Stimulated activated CD4-positive, alpha-beta T cell treated with anti-CD3 and anti-CD28 coated beads, Interleukin-2, amount 100 ng/mL, for 4 hours (primary cell): Measurements from ENCODE around the gene CFAP53.

Experiments
- DNase-seq: peaks from one replicate; pipeline ENCODE4 v3.0.0-alpha.2; 2020; ENCODE audit warnings: low read depth

The CFAP53 gene

DNA sequence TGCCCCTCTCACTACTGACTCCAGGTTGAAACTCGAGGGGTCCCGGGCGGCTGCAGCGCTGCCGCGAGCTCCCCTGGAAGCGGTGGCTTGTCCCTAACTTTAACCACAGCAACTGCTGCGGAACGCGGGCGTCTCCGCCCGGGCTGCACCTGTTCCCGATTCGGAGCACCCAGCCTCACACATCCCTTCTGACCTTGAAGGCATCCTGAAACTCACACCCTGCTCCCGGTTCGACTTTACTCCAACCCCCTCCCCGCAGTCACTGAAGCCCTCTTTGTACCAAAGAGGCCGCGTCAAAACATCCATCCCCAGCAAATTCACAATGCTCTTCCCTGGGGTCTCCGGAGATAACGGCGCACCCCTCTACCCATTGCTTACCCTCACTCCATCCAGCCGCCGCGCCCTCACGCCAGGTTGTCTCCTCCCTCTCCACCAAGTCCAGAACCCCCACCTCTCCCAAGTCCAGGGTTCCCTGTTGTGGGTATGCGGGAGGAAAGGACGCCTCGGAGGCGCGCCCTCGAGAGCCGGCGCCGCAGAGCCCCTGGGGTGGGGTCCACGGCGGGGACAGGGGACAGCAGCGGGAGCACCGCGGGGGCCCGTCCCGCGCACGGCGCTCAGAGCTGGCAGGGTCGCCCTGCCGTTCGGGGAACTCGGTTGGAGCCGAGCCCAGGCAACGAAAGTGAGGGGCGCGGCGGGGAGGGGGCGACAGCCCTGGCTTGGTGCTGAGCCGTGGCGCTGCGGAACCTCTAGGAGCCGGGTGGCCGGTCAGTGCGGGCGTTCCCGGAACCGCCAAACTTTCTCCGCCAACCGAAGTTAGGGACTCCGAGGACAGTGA lies 72.3 kb downstream of the CFAP53 start:
- no peak for DNase-seq

- no peak for DNase-seq
Observed at GRCh38 chr18:50192995-50193795, 73.1 kb downstream of the CFAP53 start.

DNA sequence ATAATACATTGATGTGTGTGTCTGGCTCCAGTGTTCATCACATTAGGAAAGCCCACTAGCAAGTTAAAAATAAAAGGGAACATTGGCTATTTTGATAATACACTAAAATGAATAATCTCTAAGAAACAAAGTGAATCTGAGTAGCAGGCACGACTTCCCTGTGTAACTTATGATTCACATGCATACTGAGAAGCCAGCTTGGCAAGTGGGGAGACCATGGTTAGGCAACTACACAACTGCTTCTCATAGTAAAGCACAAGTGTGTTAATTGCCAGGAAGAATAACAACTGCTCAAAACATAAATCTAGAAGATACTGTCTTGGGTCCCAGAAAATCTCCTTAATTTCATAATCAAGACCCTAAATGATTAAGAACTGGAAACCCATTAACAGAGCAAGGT lies 75.4 kb downstream of the CFAP53 start:
- no peak for DNase-seq

- no peak for DNase-seq
Observed at GRCh38 chr18:50190236-50190635, 76.1 kb downstream of the CFAP53 start.

DNA sequence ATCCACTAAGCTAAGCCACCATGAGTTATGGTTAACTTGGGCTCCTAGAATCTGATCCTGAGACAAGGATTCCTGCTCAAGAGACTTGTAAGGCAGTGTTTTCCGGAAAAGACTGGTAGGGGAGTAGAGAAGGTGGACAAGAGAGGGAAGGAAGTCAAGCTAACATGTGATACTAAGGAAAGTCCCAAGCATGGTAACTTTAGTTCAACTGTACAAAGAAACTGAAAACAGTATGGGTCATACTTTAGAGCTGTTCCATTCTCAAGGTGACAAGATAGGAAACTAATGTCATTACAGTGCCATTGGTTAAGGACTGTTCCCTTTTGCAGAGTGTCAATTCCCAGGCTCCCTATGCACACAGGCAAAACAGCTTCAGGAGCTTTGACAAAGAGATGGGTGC lies 77.1 kb downstream of the CFAP53 start:
- no peak for DNase-seq

DNA sequence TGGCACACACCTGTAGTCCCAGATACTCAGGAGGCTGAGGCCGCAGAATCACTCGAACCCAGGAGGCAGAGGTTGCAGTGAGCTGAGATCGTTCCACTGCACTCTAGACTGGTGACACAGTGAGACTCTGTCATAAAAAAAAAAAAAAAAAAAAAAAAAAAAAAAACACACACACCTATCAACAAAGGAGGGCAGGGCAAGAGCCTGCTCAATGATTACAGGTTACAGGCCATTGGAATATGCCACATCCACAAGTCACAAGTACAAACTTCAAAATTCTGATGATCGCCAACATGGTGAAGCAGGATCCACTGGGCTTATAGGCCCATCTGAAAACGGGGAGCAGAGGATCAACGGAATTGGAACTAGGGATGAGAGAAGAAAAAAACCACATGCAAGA lies 77.6 kb downstream of the CFAP53 start:
- DNase-seq = no peak

DNA sequence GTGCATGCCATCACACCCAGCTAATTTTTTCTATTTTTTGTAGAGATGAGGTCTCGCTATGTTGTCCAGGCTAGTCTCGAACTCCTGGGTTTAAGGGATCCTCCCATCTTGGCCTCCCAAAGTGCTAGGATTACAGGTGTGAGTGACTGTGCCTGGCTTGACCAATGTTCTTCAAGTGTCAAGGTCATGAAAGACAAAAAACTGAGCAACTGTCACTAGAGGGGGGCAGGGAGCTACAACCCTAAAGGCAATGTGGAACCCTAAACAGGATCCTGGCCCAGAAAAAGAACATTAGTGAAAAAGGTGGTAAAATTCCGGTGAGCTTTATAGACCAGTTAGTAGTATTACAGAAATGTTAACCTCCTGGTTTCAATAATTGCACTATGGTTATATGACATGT lies 78.6 kb downstream of the CFAP53 start:
- no peak for DNase-seq

DNA sequence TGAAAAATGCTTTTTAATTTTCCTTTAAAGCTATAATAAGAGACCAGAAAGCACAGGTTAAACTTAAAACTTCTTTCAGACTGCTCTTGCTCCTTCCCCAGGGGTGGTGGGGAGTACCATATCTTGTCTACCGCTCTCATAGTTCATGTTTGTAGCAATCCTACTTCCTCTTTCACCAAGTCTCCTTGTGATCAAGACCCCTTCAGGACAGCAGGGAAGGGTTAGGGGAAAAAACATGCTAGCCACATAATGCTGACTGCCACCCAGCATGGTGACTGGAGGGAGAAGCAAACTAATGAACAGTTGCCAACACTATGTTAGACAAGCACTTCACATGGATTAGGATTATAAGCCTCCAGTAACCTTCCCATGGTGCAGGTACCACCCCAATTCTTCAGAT lies 79.9 kb downstream of the CFAP53 start:
- no peak for DNase-seq

- no peak for DNase-seq
Observed at GRCh38 chr18:50183556-50183955, 82.7 kb downstream of the CFAP53 start.

DNA sequence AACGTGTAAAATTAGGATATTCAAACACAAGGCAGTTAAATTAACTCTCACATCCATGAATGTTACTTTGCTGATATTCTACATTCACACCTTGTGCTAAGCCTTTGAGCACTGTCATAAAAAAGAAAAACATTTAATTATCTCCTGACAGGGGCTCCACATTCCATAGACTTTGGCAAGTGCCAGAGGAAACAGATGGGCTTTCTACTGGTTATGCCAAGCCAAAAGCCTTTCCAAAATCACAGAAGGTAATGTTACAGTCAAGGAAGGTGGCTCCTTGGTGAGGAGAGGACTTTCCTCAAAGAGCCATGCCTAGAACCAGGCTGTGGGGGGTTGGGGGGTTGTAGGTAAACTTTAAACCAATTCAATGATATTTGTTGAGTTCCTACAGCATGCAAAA lies 83.8 kb downstream of the CFAP53 start:
- DNase-seq = no peak

DNA sequence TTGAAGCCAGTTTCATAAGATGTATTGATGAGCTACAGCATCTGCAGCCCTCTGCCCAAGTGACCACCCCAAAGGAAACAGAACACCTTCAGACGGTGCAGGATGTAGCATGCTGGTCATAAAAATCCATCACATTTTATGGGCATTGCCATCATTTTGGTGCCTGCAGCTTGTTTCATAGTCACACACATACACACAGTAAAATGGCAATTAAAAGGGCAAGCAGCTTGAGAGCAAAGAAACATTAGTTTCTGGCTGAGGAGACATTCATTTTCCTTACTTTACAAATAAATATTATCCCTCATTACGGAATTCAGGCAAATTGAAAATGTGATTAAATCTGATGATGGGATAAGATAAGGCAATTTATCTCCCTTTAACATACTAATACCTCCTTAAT lies 84.7 kb downstream of the CFAP53 start:
- no peak for DNase-seq

GRCh38 chr18:50179465-50179864 lies 86.8 kb downstream of the CFAP53 start:
- no peak for DNase-seq

- no peak for DNase-seq
Observed at GRCh38 chr18:50177294-50177992, 88.9 kb downstream of the CFAP53 start.
